ENCODE measurements around the gene FGGY.
"Not testable (repeated sequence)": the region's sequence is repeated elsewhere in the genome, so short reads cannot be mapped to it uniquely, and the experiment has no call there.

Gene FGGY, protein sequence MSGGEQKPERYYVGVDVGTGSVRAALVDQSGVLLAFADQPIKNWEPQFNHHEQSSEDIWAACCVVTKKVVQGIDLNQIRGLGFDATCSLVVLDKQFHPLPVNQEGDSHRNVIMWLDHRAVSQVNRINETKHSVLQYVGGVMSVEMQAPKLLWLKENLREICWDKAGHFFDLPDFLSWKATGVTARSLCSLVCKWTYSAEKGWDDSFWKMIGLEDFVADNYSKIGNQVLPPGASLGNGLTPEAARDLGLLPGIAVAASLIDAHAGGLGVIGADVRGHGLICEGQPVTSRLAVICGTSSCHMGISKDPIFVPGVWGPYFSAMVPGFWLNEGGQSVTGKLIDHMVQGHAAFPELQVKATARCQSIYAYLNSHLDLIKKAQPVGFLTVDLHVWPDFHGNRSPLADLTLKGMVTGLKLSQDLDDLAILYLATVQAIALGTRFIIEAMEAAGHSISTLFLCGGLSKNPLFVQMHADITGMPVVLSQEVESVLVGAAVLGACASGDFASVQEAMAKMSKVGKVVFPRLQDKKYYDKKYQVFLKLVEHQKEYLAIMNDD

DNA sequence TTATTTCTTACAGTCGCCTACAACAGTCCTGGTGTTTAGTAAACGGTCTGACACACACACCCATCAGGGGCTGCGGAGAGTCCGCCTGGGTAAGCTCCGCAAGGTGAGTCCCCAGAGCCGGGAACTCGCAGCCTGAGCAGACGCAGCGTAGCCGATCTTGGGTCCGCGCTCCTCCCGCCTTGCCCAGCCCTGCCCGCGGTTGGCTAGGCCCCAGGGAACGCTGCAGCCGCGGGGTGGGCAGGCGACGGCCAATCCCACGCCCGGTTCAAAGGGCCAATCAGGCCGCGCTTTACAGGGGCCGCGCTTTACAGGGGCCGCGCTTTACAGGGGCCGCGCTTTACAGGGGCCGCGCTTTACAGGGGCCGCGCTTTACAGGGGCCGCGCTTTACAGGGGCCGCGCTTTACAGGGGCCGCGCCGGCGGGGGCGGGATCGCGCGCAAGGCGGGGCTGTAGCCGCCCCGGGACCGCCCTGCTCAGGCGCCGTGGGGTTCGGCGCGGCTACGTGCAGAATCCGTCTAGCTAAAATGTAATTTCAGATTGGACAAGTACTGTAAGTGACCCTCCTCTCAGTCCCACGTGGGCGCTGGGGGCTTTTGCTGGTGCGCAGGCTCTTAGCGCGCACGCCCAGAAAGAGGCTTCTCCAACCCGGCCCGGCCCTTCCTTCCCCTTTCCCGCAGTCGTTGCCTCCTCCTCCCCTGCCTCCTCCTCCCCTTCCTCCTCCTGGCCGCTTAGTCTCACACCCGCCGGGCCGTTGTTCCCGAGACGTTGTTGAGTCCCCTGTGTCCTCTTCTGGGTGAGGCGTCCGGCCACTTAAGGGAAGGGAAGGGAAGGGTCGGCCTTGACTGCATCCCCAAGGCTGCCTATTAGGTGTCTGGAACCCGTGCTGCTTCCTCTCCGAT, at the start of gene FGGY:
Gene FGGY (plus strand): TSS at position 737 of the 899 bp plus-strand sequence. CDS start 24,456 bp downstream, outside the sequence.
- DNase-seq (ENCODE audit: low read depth) = peak; percentile 54

DNA sequence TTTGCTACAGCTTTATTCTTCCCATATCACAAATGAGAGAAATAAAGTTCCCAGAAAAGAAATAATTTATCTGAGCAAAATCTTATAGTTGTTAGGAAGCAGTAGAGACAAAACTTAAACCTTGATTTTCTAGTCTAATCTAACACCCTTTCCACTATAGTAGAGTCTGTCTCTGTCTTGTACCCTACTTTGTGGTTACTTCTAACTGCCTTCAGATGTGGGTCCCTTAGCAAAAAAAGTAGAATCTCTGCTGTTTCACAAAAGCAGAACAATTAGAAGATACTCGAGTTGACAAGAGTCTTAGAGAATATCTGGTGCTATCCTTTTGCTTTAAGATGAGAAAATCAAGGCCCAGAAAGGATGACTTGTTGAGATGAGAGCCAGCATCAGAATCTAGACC, 48.1 kb upstream of the FGGY start:
- no peak for DNase-seq (ENCODE audit: low read depth)

DNA sequence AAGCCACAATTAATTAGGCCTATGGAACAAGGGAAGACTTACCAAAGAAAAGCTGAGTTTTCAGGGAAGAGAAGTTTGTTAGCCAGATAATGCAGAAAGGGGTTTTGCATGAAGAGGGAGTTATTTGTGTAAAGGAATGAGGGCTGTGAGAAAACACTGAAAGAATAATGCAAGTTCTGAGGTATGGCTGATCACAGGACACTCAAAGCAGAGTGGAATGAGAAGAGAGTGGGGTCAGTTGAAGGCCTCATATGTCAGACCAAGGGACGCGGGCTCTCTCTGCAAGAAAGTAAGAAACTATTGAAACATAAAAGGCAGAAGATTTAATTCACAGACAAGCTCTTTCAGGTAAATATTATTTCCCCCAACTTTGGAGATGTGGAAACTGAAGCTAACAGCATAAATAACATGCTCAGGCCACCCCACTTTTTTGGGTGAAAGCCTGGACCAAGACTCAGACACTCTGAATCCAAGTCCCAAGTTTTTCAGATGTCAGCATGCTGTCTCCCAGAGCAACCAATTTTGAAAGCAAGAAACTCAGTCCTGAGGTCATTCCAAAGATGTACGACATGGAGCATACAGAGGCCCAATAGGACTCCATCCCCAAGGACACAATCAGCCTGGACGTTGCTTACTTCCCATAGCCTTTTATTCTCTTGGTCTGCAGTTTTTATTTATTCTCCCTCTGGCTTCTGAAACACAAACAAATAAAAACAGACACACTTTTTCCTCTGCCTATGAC, 47.3 kb upstream of the FGGY start:
- no peak for DNase-seq (ENCODE audit: low read depth)

DNA sequence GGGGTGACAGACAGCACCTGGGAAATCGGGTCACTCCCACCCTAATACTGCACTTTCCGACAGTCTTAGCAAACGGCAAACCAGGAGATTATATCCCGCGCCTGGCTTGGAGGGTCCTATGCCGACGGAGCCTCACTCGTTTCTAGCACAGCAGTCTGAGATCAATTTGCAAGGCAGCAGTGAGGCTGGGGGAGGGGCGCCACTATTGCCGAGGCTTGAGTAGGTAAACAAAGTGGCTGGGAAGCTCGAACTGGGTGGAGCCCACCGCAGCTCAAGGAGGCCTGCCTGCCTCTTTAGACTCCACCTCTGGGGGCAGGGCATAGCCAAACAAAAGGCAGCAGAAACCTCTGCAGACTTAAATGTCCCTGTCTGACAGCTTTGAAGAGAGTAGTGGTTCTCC, 45.8 kb upstream of the FGGY start:
- DNase-seq (ENCODE audit: low read depth) = not testable (repeated sequence)

DNA sequence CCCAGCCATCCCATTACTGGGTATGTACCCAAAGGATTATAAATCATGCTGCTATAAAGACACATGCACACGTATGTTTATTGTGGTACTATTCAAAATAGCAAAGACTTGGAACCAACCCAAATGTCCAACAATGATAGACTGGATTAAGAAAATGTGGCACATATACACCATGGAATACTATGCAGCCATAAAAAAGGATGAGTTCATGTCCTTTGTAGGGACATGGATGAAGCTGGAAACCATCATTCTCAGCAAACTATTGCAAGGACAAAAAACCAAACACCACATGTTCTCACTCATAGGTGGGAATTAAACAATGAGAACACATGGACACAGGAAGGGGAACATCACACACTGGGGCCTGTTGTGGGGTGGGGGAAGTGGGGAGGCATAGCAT, 40.5 kb upstream of the FGGY start:
- DNase-seq (ENCODE audit: low read depth) = not testable (repeated sequence)

DNA sequence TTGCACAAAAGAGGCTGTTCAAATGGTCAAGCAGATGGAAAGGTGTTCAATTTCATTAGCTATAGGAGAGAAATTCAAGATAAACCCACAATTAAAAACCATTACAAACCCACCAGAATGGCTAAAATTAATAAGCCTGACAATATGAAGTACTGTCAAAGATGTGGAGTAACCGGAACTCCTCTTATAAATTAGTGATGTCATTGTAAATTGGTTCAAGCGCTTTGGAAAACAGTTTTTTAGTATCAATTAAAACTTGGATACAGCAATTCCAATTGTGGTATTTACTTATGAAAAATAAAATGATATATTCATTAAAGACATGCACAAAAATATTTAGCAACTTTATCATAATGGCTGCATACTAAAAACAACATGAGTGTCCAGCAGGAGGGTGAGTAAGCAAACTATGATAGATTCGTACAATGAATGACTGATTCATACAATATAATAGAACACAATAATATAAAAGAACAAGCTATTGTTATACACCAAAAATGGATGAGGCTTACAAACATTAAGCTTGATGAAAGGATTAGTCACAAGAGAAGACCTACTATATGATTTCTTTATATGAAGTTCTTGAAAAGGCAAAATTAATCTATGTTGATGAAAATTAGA, 38.4 kb upstream of the FGGY start:
- DNase-seq (ENCODE audit: low read depth) = no peak

DNA sequence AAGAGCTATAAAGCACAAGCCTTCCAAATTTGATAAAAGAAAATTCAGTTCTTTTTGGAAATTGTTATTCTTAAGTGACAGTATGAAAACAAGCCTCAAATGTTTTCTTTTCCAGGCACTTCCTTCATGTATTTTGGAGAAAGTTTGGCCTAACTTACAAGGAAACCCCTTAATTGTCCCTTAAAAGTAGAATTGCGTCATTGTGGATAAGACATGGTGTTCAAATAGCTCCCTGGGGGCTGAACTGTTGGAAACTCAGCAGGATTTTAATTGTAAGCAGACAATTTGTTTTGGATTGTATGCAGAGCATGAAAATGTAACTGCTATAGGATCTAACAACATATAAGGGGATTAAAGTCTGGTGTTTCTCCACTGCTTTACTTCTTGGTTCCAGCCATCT, 35.4 kb upstream of the FGGY start:
- no peak for DNase-seq (ENCODE audit: low read depth)

DNA sequence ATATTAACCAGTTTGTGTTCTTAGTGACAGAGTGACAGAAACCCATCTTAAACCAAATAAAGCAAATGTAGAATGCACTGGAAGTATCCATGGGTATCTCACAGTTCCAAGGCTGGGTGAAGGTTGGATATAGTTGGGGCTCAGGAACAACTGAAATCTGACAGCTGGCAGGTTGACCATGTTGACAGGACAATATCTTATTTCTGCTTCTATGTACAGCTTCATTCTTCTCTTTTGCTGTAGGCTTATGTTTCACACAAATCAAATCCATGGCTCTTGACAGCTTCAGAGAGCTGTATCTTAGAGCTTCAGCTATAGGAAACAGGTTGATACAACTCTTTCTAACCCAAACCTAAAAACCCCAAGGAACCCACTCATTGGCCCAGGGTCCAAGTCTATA, 34.3 kb upstream of the FGGY start:
- no peak for DNase-seq (ENCODE audit: low read depth)

DNA sequence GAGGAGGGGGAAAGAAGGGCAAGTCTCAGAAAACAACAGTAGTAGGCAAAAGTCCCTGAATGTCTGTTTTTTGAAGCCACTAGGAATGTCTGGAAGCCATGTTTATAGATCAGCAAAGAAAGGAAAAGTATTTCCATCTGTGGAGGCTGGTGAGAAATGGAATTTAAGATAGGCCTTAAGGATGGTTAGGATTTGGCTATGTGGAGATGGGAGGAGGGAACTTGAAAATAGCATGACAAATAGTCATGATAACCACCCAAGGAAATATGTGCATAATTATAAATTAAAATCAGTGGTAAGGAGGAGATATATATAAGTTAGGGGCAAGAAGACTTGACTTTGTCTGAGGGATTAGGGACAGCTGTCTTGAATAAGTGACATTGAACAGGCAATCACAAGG, 33.8 kb upstream of the FGGY start:
- DNase-seq (ENCODE audit: low read depth) = no peak

DNA sequence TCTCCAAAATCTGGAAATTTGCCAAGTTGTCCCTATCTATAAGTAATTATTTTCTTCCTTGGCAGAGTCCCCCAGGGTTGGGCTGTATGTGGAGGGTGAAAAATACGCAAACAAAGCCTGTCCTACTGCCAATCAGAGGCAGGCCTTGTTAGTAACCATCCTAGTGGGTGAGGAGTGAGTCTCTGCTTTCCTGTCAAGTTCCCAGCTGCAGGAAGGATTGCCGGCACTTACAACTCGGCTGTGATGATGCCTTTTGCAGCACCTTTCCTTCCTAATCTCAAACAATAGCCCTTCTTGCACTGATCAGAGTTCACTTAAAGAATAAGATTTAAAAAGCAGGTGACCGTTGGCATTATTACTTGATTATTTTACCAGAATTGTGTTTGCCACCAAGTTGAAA, 31.3 kb upstream of the FGGY start:
- no peak for DNase-seq (ENCODE audit: low read depth)

DNA sequence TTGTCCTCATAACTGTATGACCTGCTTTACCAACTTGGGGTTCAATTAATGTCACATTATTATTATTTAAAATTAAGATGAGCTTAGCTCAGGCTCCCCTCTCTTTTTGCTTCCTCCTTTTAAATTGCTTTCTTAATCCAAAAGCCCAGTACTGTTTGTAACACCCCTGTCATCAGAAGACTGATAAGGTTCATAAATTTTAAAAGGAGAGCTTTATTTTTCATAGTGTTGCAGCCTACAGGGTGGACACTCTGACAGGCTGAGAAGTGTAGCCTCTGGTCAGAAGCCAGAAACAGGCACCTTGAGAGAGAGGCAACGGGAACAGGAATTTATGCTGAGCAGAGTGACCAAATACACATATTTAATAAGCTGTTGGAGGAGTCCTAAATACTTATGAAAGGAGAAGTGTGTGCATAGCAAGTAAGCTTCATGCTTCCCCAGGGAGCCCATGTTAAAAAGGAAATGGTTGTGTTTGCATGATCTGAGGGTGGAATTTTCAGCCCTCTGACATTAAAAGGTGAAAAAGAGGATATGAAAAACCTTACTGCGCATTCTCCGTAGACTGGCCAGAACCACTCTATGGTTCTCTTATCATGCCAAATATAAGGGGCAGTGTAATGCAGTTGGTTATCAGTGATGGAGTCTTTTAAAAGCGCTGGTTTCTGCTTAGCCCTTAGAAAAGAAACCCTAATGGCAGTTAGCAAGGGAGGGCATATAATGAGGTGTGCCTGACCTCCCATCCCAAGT, 30.5 kb upstream of the FGGY start:
- DNase-seq (ENCODE audit: low read depth) = no peak

DNA sequence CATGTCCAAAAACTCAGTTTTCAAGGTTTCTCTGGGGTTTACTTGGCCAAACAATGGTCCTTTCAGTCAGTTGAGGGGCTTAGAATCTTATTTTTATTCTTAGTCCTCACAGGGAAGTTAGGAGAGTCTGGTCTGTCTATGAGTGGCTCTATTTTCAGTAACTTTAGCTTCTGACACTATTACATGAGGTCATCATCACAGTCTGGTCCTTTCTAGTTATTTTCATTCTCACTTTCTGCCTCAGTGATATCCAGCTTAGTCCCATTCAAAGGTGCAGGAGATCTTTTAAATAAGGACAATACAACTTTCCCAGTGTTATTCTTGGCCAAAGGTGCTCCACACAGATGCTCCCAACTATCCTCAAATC, 30.0 kb upstream of the FGGY start:
- DNase-seq (ENCODE audit: low read depth) = no peak

DNA sequence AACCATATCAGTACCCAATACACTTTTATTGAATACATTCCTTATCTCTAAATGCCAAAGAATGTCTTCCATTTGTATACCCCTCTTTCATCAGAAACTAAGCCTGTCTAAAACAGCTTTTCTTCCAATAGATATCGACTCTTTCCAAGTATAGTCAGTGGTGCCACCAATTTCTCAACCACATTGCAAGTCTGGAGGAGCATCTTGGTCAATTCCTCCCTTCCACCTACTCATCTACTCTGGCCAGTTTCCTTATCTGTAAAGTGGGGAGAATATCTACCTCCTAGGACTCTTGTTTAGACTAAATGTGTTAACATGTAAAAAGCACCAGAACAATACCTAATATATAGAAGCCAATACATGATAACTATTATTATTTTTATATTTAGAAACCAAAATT, 28.5 kb upstream of the FGGY start:
- no peak for DNase-seq (ENCODE audit: low read depth)

DNA sequence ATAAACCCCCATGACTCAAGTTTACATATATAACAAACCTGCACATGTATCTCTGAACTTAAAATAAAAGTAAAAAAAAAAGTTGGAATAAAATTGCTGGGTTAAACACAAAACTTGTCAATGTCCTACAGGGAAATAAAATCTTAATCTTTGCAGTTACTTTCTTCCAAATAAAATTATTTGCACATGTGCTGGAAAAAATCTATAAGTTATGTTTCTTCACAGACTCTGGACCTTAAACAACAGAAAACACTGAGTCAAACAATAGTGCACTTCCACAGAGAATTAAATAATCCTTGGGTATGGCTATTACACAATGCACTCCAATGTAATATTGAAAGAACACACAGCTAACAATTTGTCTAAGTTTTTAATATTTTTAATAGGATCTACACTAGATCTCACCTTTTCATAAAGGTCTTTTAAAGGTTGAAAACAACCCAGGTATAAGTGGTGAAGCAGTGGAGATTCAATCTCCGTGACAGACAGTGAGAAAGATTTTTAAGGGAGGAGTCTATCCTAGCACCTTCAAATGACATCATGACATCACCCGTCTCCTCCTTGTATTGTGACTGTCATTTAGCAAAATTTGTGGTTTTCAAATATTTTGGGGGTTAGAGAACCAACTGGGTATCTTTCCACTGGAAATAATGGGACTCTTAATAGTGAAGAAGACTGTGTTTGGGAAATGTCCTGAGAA, 25.2 kb upstream of the FGGY start:
- DNase-seq (ENCODE audit: low read depth) = no peak

DNA sequence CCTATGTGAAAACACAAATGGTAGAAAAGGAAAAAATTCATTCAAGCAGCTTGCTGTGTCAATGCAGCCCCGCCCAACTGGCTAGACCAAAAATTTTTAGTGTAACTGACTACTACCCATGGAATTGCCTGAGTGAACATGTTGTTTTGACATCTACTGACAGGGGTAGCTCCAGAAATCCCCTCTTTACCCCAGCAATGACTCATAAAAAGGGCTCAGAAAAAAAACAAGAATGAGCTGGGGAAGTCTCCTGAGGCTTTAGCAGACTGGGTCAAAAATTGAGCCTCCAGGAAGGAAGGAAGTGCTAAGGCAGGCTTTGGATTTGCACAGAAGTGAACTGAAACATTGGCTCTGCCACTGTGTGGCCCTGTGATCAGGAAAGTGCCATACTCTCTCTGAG, 24.4 kb upstream of the FGGY start:
- DNase-seq (ENCODE audit: low read depth) = no peak

DNA sequence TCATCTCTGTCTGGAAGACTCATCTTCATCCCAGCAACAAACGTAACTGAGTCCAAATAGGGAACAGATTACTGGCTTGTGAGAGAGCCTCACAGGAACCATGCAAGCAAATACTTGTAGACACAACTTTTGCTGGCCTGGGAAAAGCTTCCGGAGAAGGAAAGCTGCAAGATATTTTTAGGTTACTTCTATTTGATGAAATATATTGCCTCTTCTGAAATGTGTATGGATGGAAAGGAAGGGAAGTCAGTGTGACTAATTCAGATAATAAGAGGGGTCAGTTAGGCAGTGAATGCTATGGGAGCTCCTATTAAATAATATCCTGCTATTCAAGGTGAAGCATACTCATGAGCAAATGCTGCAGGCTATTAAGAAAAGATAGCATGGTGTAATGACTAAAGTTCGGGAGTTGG, 20.4 kb upstream of the FGGY start:
- no peak for DNase-seq (ENCODE audit: low read depth)

DNA sequence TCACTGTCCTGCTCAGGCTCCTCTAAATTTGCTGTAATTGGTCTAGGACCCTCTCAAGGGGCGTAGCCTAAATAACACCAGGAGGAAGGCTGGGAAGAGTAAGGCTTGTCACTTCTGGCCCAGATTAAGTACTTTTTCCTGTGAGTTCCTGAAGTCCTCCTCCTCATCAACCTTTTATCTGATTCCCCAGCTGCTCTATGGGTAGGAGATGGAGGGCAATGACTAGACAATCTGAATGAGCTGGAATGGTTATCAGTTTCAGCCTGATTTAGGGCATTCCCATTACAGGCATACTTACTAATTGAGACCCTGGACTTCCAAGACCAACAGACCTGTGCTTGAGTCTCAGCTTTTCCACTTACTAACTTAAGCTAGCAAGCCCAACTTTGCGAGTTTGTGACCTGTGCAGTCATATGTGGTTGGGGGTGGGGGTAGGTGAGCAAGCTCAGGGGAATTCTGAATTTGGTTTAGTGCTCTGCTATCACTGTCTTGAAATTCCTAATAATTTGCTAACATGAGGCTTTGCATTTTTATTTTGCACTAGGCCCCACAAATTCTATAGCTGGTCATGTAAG, 18.0 kb upstream of the FGGY start:
- DNase-seq (ENCODE audit: low read depth) = no peak

DNA sequence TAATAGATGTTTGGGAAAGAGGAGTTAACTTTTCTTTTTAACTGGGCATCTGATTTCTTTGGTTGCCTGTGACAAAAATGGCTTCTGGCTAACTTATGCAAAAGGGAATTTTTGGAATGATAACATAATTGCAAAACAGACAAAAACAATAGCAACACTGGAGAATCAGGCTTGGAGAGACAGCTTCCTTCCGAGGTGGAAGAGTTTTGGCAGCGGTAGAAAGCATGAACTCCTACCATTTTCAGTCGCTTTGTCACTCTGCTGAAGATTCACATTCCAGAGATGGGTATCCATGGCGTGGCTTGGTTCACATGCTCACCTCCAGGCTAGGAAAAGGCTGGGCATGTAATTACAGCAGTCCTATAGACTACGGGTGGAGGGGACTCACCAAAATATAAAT, 17.2 kb upstream of the FGGY start:
- no peak for DNase-seq (ENCODE audit: low read depth)

DNA sequence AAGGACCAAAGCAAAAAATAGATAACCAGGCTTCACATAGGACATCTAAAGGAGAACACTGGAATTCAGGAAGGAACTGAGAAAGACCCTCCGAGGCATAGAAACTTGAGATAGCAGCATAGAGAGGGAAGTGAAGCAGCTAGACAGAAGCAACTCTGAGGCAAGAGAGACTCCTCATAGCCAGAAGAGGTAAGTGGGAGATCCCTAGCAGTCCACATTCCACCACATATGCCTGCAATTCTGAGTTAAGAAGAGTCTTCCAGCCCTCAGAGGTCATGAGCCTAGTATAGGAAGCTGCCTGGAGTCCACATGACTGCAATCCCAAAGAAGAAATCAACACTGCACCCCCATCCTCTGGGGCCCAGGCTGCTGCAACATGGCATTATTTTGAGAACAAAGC, 13.9 kb upstream of the FGGY start:
- DNase-seq (ENCODE audit: low read depth) = no peak

DNA sequence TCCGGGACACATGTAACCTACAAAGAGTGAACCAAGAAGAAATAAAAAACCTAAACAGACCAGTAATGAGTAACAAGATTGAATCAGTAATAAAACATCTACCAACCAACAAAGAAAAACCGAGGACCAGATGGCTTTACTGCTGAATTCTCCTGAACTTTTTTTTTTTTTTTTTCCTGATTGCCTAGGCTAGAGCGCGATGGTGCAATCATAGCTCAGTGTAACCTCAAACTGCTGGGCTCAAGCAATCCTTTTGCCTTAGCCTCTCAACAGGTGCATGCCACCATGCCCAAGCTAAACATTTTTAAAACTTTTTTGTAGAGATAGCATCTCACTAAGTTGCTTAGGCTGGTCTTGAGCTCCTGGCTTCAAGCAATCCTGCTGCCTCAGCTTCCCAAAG, 11.2 kb upstream of the FGGY start:
- no peak for DNase-seq (ENCODE audit: low read depth)

All from stimulated activated CD4-positive, alpha-beta T cell treated with anti-CD3 and anti-CD28 coated beads, Interleukin-2, amount 100 ng/mL, for 4 hours (primary cell).